Calu3 (cell line): ENCODE measurements around the gene C1orf232. TPM values are rescaled to one million over a fixed set of nuclear protein-coding genes. Genes with fewer than 3 reads are reported as not detected.

Source experiments
- BruUV-seq: library from RNA; stranded (reverse); fragments of 400-500 nt; replicated peaks from 2 replicates; lab custom pipeline; 2021; lab: Mats Ljungman, UMichigan
- CTCF ChIA-PET: fragments of 300-600 bp; sonication (Branson Sonifier 250); formaldehyde crosslinking; loops from one replicate; lab custom pipeline; 2022; ENCODE audit warnings: antibody characterized with exemption; lab: Charles Lee
- DNase-seq: peaks from one replicate; pipeline ENCODE4 v3.0.0; 2022
- H3K27ac Mint-ChIP-seq: one replicate; pipeline ENCODE4 v1.8.0; 2022; ENCODE audit warnings: mixed read lengths; ENCODE audit not compliant: unreplicated experiment
- H3K27me3 Mint-ChIP-seq: one replicate; pipeline ENCODE4 v1.8.0; 2022; ENCODE audit warnings: mixed read lengths; ENCODE audit not compliant: unreplicated experiment
- H3K36me3 Mint-ChIP-seq: one replicate; pipeline ENCODE4 v1.8.0; 2022; ENCODE audit warnings: mild to moderate bottlenecking, moderate library complexity, mixed read lengths; ENCODE audit not compliant: insufficient read depth, unreplicated experiment
- H3K4me1 Mint-ChIP-seq: one replicate; pipeline ENCODE4 v1.8.0; 2022; ENCODE audit warnings: mild to moderate bottlenecking, low read depth, mixed read lengths; ENCODE audit not compliant: unreplicated experiment
- H3K4me3 Mint-ChIP-seq: one replicate; pipeline ENCODE4 v1.8.0; 2022; ENCODE audit warnings: mild to moderate bottlenecking, low read depth, moderate library complexity, mixed read lengths; ENCODE audit not compliant: unreplicated experiment
- H3K9me3 Mint-ChIP-seq: one replicate; pipeline ENCODE4 v1.8.0; 2022; ENCODE audit warnings: low read depth, mixed read lengths; ENCODE audit not compliant: unreplicated experiment
- intact Hi-C: fragments of 100-400 bp; cut with micrococcal nuclease; formaldehyde crosslinking; loops from one replicate; pipeline ENCODE4 v1.10.0; 2022; ENCODE audit not compliant: unreplicated experiment
- total RNA-seq: library from RNA; stranded (reverse); gene quantifications from 2 replicates; pipeline ENCODE4 v1.2.3, GENCODE V29; 2022
- TF ChIP-seq, protein P1 (sequence below): fragments of 200-600 bp; IDR thresholded peaks from one replicate; pipeline ENCODE4 v1.8.0; 2022; ENCODE audit warnings: antibody characterized with exemption; ENCODE audit not compliant: unreplicated experiment

C1orf232 gene
- total RNA-seq, 1 experiment from 2014 or later = not detected

DNA sequence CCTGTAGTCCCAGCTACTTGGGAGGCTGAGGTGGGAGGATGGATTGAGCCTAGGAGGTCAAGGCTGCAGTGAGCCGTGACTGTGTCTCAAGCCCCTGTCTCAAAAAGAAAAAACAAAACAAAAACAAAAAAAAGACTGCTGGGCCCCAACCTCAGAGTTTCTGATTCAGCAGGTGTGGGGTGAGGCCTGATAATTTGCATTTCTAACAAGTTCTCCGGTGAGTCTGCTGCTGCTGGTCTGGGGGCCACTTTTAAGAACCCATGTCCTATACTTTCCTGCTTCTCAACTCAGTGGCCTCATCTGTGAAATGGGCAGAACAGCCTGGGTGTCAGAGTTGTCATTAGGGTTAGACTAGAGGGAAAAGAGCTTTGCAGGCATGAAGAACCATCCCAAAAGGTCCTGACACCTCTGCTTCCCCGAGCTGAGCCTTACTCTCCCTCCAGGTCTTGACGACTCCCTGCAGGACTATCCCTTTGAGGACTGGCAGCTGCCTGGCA is 11.3 kb upstream of the C1orf232 start:
- no peak overlapping the region for H3K27ac Mint-ChIP-seq
- CTCF ChIA-PET = no interaction called here
- H3K4me3 Mint-ChIP-seq = no peak overlapping the region
- intact Hi-C loops = no loop called here
- BruUV-seq = no TSS peak
- H3K36me3 Mint-ChIP-seq = peaks cover 19% of the 10 kb centered on the region
- no peaks in the 10 kb centered on the region for H3K27me3 Mint-ChIP-seq
- TF ChIP-seq, protein P1, sequence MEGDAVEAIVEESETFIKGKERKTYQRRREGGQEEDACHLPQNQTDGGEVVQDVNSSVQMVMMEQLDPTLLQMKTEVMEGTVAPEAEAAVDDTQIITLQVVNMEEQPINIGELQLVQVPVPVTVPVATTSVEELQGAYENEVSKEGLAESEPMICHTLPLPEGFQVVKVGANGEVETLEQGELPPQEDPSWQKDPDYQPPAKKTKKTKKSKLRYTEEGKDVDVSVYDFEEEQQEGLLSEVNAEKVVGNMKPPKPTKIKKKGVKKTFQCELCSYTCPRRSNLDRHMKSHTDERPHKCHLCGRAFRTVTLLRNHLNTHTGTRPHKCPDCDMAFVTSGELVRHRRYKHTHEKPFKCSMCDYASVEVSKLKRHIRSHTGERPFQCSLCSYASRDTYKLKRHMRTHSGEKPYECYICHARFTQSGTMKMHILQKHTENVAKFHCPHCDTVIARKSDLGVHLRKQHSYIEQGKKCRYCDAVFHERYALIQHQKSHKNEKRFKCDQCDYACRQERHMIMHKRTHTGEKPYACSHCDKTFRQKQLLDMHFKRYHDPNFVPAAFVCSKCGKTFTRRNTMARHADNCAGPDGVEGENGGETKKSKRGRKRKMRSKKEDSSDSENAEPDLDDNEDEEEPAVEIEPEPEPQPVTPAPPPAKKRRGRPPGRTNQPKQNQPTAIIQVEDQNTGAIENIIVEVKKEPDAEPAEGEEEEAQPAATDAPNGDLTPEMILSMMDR = no peak
- no peaks in the 10 kb centered on the region for H3K9me3 Mint-ChIP-seq
- no peak for DNase-seq
- peaks cover 11% of the 10 kb centered on the region for H3K4me1 Mint-ChIP-seq

DNA sequence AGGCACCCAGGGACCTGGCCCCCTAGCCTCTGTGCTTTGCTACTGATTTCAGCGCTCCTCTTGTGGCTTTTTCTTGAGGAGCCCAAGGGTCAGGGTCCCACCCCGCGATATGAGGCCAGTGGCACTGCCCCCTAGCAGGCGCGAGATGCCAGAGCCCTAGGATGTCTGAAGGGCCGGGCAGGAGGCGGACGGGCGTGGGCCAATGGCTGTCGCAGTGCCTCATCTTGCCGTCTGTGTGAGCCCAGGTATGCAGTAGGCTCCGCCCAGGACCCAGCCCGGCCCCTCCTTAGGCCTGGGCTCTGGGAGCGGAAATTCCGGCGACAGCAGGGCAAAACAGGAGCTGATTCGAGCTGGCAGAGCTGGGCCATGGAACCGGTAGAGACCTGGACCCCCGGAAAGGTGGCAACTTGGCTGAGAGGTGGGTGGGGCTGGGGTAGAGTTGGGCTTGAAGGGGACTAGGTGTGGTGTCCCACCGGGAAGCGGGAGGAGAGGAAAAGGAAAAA is 8.5 kb upstream of the C1orf232 start, which contains the start of gene CNKSR1:
TSS of gene CNKSR1 (plus strand) at position 310 of the 503 bp plus-strand sequence. CDS start at position 367, 57 bp downstream.
- Mint-ChIP-seq H3K27ac (peak within 1 kb of the TSS; percentile 78), H3K4me3 (peak within 1 kb of the TSS; percentile 76), H3K9me3 (no peaks in the 10 kb centered on the region), H3K27me3 (no peaks in the 10 kb centered on the region), H3K36me3 (peaks cover 19% of the 10 kb centered on the region), H3K4me1 (peaks cover 11% of the 10 kb centered on the region)
- no TSS peak for BruUV-seq
- CTCF ChIA-PET = interaction anchor here (0.6 to 1.5 kb wide), 8 partner anchors 13 to 255 kb away, joined by 3 to 10 read pairs (median 3); partner anchors contain the start of genes CEP85 and DHDDS
- peak; percentile 89 for DNase-seq
- TF ChIP-seq, protein P1 = peak; percentile 39
- intact Hi-C loops = loop anchor here (10.0 kb wide), 1 partner anchor 48 kb away; no protein-coding TSS in a partner anchor

- CTCF ChIA-PET = no interaction called here
- TF ChIP-seq, protein P1 = no peak
- Mint-ChIP-seq H3K4me1 (peaks cover 11% of the 10 kb centered on the region), H3K36me3 (peaks cover 19% of the 10 kb centered on the region), H3K27ac (no peak overlapping the region), H3K4me3 (no peak overlapping the region), H3K9me3 (no peaks in the 10 kb centered on the region), H3K27me3 (no peaks in the 10 kb centered on the region)
- intact Hi-C loops = loop anchor here (10.0 kb wide), 1 partner anchor 49 kb away; no protein-coding TSS in a partner anchor
- BruUV-seq = no TSS peak
- DNase-seq = no peak
Measured at GRCh38 chr1:26175346-26175745, 6.6 kb upstream of the C1orf232 start.

GRCh38 chr1:26171084-26172072 is 2.6 kb upstream of the C1orf232 start, which contains the start of gene ZNF593OS:
TSS of gene ZNF593OS (minus strand) at chr1:26171832. CDS start at chr1:26171661, 171 bp downstream.
- Mint-ChIP-seq H3K27ac (no peak within 1 kb of the TSS), H3K4me3 (peak within 1 kb of the TSS; percentile 81), H3K36me3 (peaks cover 18% of the 10 kb centered on the region), H3K27me3 (no peaks in the 10 kb centered on the region), H3K9me3 (no peaks in the 10 kb centered on the region), H3K4me1 (no peaks in the 10 kb centered on the region)
- intact Hi-C loops = loop anchor here (10.0 kb wide), 1 partner anchor 53 kb away; no protein-coding TSS in a partner anchor
- no peak for DNase-seq
- BruUV-seq = no TSS peak
- CTCF ChIA-PET = interaction anchor here (0.7 kb wide), 1 partner anchor 183 kb away, joined by 3 read pairs; no protein-coding TSS in a partner anchor
- TF ChIP-seq, protein P1 = no peak
